HTR-8/SVneo (cell line): ENCODE data around the gene FBXO7.

Experiments
- DNase-seq: peaks from one replicate; pipeline ENCODE4 v3.0.0; 2011; ENCODE audit warnings: low spot score, mixed read lengths; ENCODE audit not compliant: insufficient read length
- FAIRE-seq: peaks from 2 replicates; lab custom pipeline; 2011; peaks lifted over from hg19 to GRCh38; lab: Jason Lieb, UNC

FBXO7 gene

DNA sequence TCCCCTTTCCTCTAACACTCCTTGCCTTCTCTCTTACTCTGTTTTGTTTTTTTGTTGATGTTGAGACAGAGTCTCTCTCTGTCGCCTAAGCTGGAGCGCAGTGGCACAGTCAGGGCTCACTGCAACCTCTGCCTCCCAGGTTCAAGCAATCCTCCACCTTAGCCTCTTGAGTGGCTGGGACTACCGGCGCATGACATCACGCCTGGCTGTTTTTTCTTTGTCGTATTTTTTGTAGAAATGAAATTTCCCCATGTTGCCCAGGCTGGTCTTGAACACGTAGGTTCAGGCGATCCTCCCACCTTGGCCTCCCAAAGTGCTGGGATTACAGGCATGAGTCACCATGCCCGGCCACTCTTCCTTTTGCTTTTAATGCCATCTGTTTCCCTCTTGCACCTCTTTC is 72.3 kb downstream of the FBXO7 start:
- no peak for FAIRE-seq

DNA sequence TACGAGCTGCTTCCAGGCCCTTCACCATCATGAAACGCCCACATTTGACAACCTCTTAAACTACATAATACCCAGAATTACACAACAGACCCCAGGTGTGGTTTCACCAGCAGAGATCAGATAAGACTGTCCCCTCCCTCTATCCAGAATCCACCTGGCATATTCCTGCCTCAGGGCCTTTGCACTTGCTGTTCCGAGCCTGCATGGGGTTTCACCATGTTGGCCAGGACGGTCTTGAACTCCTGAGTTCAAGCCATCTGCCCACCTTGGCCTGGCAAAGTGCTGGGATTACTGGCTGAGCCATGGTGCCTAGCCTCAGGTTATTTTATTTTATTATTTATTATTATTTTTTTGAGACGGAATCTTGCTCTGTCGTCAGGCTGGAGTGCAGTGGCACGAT is 73.4 kb downstream of the FBXO7 start:
- FAIRE-seq (no peak), DNase-seq (no peak)

More for the DNA sequence above, 72.3 kb downstream of the FBXO7 start:
- DNase-seq, result no peak
